Inflammatory macrophage treated with lipopolysaccharide for 1 hour (primary cell): ENCODE measurements around the gene MS4A3.
"Not testable (repeated sequence)": the region's sequence is repeated elsewhere in the genome, so short reads cannot be mapped to it uniquely, and the experiment has no call there.

Experiments
- DNase-seq, 2 donors: peaks; one replicate each; pipeline ENCODE4 v3.0.0-alpha.2; 2020 to 2022

The MS4A3 gene, protein sequence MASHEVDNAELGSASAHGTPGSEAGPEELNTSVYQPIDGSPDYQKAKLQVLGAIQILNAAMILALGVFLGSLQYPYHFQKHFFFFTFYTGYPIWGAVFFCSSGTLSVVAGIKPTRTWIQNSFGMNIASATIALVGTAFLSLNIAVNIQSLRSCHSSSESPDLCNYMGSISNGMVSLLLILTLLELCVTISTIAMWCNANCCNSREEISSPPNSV

GRCh38 chr11:60056349-60056969, at the start of gene MS4A3:
TSS of gene MS4A3 (plus strand) at chr11:60056665. CDS start at chr11:60061161, 4,496 bp downstream.
- peak; percentile 48 to 73 for DNase-seq

- no peak for DNase-seq
Measured at GRCh38 chr11:60016881-60017280, 39.6 kb upstream of the MS4A3 start, which contains the start of gene OOSP4B. TSS of gene OOSP4B (plus strand) at chr11:60017181.

DNA sequence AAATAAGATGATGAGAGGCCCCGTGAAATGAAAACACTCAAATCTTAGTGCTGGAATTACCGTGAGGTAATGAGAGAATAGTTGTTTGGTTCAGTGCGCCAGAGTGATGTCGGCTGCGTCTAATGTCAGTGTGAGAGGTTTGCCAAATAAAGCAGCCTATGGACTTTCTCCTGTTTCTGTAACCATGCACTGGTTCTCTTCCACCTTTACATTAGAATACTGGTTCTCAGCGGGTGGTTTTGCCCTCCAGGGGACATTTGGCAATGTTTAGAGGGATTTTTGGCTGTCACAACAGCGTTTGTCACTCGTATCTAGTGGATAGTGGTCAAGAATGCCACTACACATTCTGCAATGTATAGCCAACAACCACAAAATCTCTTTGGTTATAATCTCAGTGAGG, 38.4 kb upstream of the MS4A3 start:
- DNase-seq, result no peak

DNA sequence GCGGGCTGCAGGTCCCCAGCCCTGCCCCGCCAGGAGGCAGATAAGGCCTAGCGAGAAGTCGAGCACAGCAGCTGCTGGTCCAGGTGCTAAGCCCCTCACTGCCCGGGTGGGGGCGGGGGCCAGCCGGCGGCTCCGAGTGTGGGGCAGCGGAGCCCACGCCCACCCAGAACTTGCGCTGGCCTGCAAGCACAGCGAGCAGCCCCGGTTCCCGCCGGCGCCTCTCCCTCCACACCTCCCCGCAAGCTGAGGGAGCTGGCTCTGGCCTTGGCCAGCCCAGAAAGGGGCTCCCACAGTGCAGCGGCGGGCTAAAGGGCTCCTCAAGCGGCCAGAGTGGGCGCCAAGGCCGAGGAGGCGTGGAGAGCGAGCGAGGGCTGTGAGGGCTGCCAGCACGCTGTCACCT, 36.1 kb upstream of the MS4A3 start:
- not testable (repeated sequence) for DNase-seq

GRCh38 chr11:60029015-60029632, 27.3 kb upstream of the MS4A3 start:
- DNase-seq, result no peak

DNA sequence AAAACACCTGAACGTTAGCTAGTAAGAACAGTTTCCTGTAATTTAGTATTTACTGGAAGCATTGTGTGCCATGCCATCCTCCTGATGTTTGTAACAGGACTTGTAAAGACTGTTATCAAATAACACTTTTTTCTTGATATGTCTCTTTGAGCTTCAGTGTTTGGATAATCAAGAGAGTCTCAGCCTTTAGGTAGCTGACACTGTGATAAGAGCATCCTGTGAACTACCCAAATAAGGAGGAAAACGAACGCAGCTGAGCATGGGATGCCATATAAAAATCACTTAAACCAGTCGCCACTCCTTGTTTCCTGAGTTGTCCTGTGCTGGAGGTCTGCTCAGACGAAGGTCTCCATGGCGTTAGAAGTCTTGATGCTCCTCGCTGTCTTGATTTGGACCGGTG, 16.4 kb upstream of the MS4A3 start, which contains the start of gene OOSP2:
Gene OOSP2, plus strand, starts transcription at position 301 of the 400 bp plus-strand sequence. Its CDS starts 51 bp downstream, at position 352.
- no peak for DNase-seq

DNA sequence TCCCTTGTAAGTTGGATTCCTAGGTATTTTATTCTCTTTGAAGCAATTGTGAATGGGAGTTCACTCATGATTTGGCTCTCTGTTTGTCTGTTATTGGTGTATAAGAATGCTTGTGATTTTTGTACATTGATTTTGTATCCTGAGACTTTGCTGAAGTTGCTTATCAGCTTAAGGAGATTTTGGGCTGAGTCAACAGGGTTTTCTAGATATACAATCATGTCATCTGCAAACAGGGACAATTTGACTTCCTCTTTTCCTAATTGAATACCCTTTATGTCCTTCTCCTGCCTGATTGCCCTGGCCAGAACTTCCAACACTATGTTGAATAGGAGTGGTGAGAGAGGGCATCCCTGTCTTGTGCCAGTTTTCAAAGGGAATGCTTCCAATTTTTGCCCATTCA, 6.0 kb upstream of the MS4A3 start:
- not testable (repeated sequence) for DNase-seq

DNA sequence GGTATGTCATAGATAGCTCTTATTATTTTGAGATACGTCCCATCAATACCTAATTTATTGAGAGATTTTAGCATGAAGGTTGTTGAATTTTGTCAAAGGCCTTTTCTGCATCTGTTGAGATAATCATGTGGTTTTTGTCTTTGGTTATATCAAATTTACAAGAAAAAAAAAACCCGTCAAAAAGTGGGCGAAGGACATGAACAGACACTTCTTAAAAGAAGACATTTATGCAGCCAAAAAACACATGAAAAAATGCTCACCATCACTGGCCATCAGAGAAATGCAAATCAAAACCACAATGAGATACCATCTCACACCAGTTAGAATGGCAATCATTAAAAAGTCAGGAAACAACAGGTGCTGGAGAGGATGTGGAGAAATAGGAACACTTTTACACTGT, 5.6 kb upstream of the MS4A3 start:
- not testable (repeated sequence) for DNase-seq

DNA sequence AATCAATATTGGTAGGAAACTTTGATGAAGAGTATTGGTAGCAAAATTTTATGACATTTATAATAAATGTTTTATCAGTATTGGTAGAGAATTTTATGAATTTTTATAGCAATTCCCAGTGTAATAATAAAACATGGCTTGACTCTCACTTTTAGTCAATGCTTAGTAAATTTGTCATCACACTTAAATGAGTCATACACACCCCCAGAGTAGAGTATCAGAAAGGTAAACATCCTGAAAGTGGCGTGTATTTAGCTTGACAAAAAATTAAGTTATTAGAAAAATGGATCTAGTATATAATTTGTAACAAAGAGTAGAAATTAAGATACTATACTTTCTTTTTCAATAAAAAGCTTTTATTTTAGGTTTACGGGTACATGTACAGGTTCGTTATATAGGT, 2.6 kb downstream of the MS4A3 start:
- DNase-seq, result no peak

DNA sequence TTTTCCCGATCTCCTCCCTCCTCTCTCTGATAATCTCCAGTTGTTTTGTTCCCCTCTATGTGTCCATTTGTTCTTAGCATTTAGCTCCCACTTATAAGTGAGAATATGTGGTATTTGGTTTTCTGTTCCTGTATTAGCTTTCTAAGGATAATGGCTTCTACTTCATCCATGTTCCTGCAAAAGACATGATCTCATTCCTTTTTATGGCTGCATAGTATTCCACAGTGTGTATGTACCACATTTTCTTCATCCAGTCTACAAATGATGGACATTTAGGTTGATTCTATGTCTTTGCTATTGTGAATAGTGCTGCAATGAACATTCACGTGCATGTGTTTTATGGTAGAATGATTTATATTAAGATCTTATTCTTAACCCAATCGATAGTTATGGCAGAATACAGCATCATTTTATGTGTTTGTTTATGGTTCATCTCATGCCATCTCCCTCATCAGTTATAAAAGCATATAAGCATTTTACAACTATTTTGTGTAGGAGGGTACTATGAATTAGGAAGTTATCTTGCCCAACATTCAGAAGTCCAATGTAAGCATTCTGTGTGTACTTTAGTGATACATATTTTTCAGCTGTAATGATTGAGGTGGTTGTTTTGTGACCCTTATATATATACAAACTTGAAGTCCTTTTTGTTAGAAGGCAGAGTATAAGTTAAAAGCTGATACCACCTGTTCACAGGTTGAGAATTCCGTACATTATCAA, 3.2 kb downstream of the MS4A3 start:
- peak; percentile 36 to 42 for DNase-seq

GRCh38 chr11:60064111-60064510, 7.6 kb downstream of the MS4A3 start:
- peak; percentile 38 to 52 for DNase-seq

- DNase-seq, result no peak
Measured at GRCh38 chr11:60065801-60066200, 9.3 kb downstream of the MS4A3 start.

DNA sequence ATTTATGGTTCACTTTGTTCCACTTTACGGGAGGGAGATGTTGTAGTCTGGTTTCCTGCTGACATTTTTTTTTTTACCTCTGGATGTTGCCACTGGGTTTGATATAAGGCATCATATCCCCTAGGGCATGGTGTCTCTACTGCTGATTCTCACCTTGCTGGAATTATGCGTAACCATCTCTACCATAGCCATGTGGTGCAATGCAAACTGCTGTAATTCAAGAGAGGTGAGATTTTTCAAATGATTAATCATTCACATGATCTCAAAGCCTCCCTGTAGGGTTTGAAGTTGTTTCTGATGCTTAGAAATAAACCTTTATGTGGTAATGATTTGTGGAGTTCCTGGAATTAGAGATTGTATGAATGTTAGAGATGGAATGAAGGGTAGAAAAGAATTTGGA, 13.0 kb downstream of the MS4A3 start:
- DNase-seq, result no peak

DNA sequence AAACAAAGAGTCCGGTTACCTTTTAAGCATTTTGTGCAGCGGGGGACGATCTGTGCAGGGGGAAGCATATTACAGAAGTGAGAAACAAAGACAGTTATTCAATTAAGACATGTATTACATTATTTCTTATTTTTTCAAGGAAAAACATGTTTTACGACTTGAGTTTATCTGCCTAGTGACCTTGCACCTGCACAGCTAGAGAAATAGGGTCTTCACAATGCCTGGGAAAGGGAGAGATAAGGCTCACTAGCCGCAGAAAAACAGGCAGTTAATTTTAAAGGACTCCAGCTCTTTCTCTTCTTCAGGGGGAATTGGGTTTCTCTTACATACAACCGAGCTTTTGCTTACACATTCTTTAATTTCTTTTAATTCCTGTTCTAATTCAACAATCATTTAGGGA, 15.2 kb downstream of the MS4A3 start:
- DNase-seq, result not testable (repeated sequence)

- DNase-seq, result peak in 1 of 2 donors; percentile 64
Measured at GRCh38 chr11:60077216-60077817, 20.9 kb downstream of the MS4A3 start.

DNA sequence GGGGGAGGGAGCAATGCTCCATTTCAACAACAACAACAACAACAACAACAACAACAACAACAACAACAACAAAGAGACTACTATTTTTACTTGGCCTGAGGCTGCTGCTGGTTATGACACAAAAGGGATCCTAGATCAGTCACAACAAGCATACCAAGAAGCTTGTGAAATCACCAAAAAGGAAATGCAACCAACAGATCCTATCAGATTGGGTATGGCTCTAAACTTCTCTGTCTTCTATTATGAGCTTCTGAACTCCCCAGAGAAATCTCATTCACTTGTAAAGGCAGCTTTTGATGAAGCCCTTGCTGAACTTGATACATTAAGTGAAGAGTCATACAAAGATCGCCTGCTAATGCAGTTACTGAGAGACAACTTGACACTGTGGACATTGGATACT, 21.5 kb downstream of the MS4A3 start:
- peak; percentile 26 to 34 for DNase-seq

- DNase-seq, result no peak
Measured at GRCh38 chr11:60078745-60079144, 22.3 kb downstream of the MS4A3 start.

GRCh38 chr11:60080535-60080934, 24.1 kb downstream of the MS4A3 start:
- DNase-seq, result peak; percentile 46 to 63

DNA sequence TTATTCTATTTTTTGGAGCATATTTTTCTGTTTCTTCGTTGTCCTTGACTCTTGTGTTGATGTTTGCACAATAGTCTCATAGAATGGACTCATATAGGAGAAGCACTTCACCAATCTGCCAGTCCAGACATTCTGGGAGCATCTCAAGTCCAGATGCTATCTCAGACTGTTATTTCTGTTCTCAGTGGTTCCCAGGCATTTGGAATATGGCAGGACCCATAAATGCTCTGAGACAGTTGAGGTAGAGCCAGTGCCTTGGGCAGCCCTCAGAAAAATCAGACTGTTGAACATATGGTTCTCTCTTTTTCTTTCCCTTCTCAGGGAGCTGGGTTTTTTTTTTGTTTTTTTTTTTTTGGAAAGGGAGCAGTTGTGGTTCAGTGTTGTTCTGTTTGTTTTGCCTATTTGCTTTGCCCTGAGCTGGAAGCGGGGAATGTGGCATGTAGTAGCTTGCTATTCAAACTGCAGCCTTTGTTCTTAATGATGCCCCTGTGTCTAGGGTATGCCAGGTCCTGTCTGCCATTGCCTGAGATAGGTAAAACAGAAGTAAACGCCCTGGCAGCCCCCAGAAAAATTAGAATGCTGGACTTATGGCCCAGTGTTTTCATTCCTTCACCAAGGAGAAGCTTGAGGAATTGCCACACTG, 28.3 kb downstream of the MS4A3 start:
- DNase-seq, result no peak

- no peak for DNase-seq
Measured at GRCh38 chr11:60085909-60086308, 29.4 kb downstream of the MS4A3 start.

GRCh38 chr11:60087239-60087638, 30.8 kb downstream of the MS4A3 start:
- no peak for DNase-seq

GRCh38 chr11:60088364-60088763, 31.9 kb downstream of the MS4A3 start, which contains the start of gene MS4A2:
TSS of gene MS4A2 (plus strand) at chr11:60088664. CDS start at chr11:60088766, 102 bp downstream.
- no peak for DNase-seq
